GM23338 (cell line): ENCODE measurements around the gene FILIP1. TPM values are rescaled to one million over a fixed set of nuclear protein-coding genes. Genes with fewer than 3 reads are reported as not detected.

ENCODE experiments used
- ATAC-seq: fragments of 200-7000 bp; cut with Tn5 transposase; 3 replicates; pipeline ENCODE4 v1.9.1; 2020
- DNase-seq: peaks from one replicate; pipeline ENCODE4 v3.0.0-alpha.2; 2015; ENCODE audit warnings: low spot score
- H2AFZ ChIP-seq: fragments of 200-600 bp; sonication (generic); 2 replicates; pipeline ENCODE4 v1.8.0; 2016; ENCODE audit warnings: antibody characterized with exemption, mild to moderate bottlenecking, moderate library complexity
- H3F3A ChIP-seq: fragments of 200-600 bp; sonication (generic); replicated peaks from 2 replicates; pipeline ENCODE4 v1.8.0; 2017; ENCODE audit warnings: antibody characterized with exemption, mixed run types, low read depth
- H3K27ac ChIP-seq: fragments of 200-600 bp; sonication (generic); 2 replicates; pipeline ENCODE4 v1.6.1; 2016; ENCODE audit warnings: low read depth
- H3K27me3 ChIP-seq: fragments of 200-600 bp; sonication (generic); 2 replicates; pipeline ENCODE4 v1.8.0; 2016; ENCODE audit warnings: mild to moderate bottlenecking, mixed run types, moderate library complexity; ENCODE audit not compliant: insufficient read depth
- H3K36me3 ChIP-seq: fragments of 200-600 bp; sonication (generic); 2 replicates; pipeline ENCODE4 v1.8.0; 2016; ENCODE audit warnings: mild to moderate bottlenecking; ENCODE audit not compliant: insufficient read depth
- H3K4me1 ChIP-seq: fragments of 200-600 bp; sonication (generic); 2 replicates; pipeline ENCODE4 v1.8.0; 2016; ENCODE audit warnings: mild to moderate bottlenecking, moderate library complexity; ENCODE audit not compliant: insufficient read depth
- H3K4me2 ChIP-seq: fragments of 200-600 bp; sonication (generic); 2 replicates; pipeline ENCODE4 v1.7.1; 2017; ENCODE audit warnings: mixed run types
- H3K4me3 ChIP-seq: fragments of 200-600 bp; sonication (generic); 2 replicates; pipeline ENCODE4 v1.6.1; 2016; ENCODE audit warnings: mixed run types
- H3K79me2 ChIP-seq: fragments of 200-600 bp; sonication (generic); replicated peaks from 2 replicates; pipeline ENCODE4 v1.8.0; 2017; ENCODE audit warnings: mild to moderate bottlenecking; ENCODE audit not compliant: insufficient read depth
- H3K9me2 ChIP-seq: fragments of 200-600 bp; sonication (generic); 2 replicates; pipeline ENCODE4 v1.8.0; 2017; ENCODE audit not compliant: insufficient read depth
- H4K20me1 ChIP-seq: fragments of 200-600 bp; sonication (generic); replicated peaks from 2 replicates; pipeline ENCODE4 v1.8.0; 2017; ENCODE audit warnings: mild to moderate bottlenecking; ENCODE audit not compliant: insufficient read depth
- H3K27ac Mint-ChIP-seq: 2 replicates; pipeline ENCODE4 v1.8.0; 2020; ENCODE audit warnings: inconsistent platforms, mild to moderate bottlenecking, moderate library complexity, mixed read lengths
- H3K27me3 Mint-ChIP-seq: 3 replicates; pipeline ENCODE4 v1.8.0; 2022; ENCODE audit warnings: low read depth, mild to moderate bottlenecking, moderate library complexity, mixed read lengths, inconsistent platforms; ENCODE audit not compliant: insufficient read depth, poor library complexity
- H3K36me3 Mint-ChIP-seq: 3 replicates; pipeline ENCODE4 v1.8.0; 2021; ENCODE audit warnings: low read depth, mild to moderate bottlenecking, inconsistent platforms, moderate library complexity, mixed read lengths
- H3K4me1 Mint-ChIP-seq: 3 replicates; pipeline ENCODE4 v1.8.0; 2020; ENCODE audit warnings: mild to moderate bottlenecking, inconsistent platforms, mixed read lengths
- H3K4me3 Mint-ChIP-seq: 3 replicates; pipeline ENCODE4 v1.8.0; 2021; ENCODE audit warnings: moderate library complexity, mild to moderate bottlenecking, inconsistent platforms, mixed read lengths
- H3K9me3 Mint-ChIP-seq: 3 replicates; pipeline ENCODE4 v1.8.0; 2020; ENCODE audit warnings: moderate library complexity, mild to moderate bottlenecking, inconsistent platforms, mixed read lengths
- CREB1 ChIP-seq: fragments of 250-450 bp; sonication (Bioruptor Pico); IDR thresholded peaks from 2 replicates; pipeline ENCODE4 v1.5.0; 2020; ENCODE audit warnings: low read depth, mild to moderate bottlenecking, moderate library complexity
- EZH2 ChIP-seq: fragments of 200-600 bp; sonication (generic); IDR thresholded peaks from one replicate; pipeline ENCODE4 v1.8.0; 2017; ENCODE audit warnings: antibody characterized with exemption, mild to moderate bottlenecking, low read depth; ENCODE audit not compliant: unreplicated experiment
- EZH2phosphoT487 ChIP-seq: fragments of 200-600 bp; sonication (generic); IDR thresholded peaks from one replicate; pipeline ENCODE4 v1.8.1; 2018; ENCODE audit warnings: antibody characterized with exemption; ENCODE audit not compliant: unreplicated experiment
- JUNB ChIP-seq: IDR thresholded peaks from one replicate; pipeline ENCODE4 v1.6.1; 2016; ENCODE audit warnings: antibody characterized with exemption; ENCODE audit not compliant: unreplicated experiment
- NANOG ChIP-seq: IDR thresholded peaks from 2 replicates; pipeline ENCODE4 v1.6.1; 2016; ENCODE audit warnings: antibody characterized with exemption, borderline replicate concordance
- POLR2AphosphoS5 ChIP-seq: IDR thresholded peaks from 2 replicates; pipeline ENCODE4 v1.6.1; 2016; ENCODE audit warnings: antibody characterized with exemption, low read depth
- STAT1 ChIP-seq: IDR thresholded peaks from one replicate; pipeline ENCODE4 v1.6.1; 2016; ENCODE audit warnings: antibody characterized with exemption; ENCODE audit not compliant: unreplicated experiment
- ZNF114 ChIP-seq: fragments of 250-450 bp; sonication (Bioruptor Pico); IDR thresholded peaks from 2 replicates; pipeline ENCODE4 v1.5.0; 2020; ENCODE audit warnings: mild to moderate bottlenecking, moderate library complexity
- ZNF331 ChIP-seq: fragments of 250-450 bp; sonication (Bioruptor Pico); IDR thresholded peaks from 2 replicates; pipeline ENCODE4 v1.5.0; 2020; ENCODE audit warnings: low read depth, mild to moderate bottlenecking, moderate library complexity
- polyA plus RNA-seq: library from polyadenylated mRNA; unstranded; fragments of >200 nt; fragmentation: Nextera tagmentation; extraction: Ambion mirVana; gene quantifications from 2 replicates; pipeline ENCODE4 v1.2.1, GENCODE V29; 2016
- total RNA-seq: library from RNA; depleted of rRNA; stranded (reverse); fragments of >200 nt; shearing (Covaris generic); gene quantifications from 2 replicates; pipeline ENCODE4 v1.2.3, GENCODE V29; 2014
- TF ChIP-seq, protein P1 (sequence below): IDR thresholded peaks from 2 replicates; pipeline ENCODE4 v1.6.1; 2016; ENCODE audit warnings: antibody characterized with exemption
- TF ChIP-seq, protein P2 (sequence below): IDR thresholded peaks from one replicate; pipeline ENCODE4 v1.6.1; 2018; ENCODE audit warnings: antibody characterized with exemption; ENCODE audit not compliant: unreplicated experiment
- TF ChIP-seq, protein P3 (sequence below), 2 experiments: fragments of 200-600 bp in 1 of 2; sonication (generic) in 1 of 2; conservative IDR thresholded peaks; 2 replicates each; pipeline versions ENCODE4 v1.5.1 to v1.6.1; 2016 to 2017; ENCODE audit warnings: antibody characterized with exemption in 2 of 2, low read depth in 2 of 2, mild to moderate bottlenecking in 2 of 2, moderate library complexity in 1 of 2

FILIP1 gene
- total and polyA plus RNA-seq, 2 experiments from 2014 or later, result 3.7 to 6.4 TPM

DNA sequence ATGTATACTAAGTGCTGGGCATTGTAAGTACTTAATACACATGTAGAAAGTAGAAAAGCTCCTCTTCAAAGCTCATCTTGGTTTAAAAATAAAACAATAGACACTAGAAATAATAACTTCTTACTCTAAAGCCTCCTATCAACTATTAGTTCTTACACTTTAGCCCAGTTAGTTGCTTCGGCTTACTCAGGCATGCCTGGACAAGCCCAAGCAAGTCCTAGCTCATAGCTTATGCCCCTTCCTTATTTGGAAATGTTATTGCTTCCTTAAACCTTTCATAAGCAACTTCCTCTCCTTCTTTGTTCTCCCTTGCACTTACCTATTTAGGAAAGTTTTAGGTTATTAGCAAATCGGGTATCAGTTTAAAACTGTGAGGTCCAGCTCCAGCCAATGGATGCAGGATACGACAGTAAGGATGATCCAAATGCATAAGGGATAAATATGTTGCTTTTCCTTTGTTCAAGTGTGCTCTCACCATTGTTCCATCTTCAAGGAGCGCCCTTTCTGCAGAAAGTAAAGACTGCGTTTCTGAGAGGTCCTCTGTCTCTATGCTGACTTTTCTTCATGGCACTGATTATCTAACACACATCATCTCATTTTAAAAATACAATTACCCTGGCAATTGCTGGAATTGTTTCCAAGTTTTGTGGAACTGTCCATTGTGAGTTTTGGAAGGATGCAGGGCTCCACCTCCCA lies 221.3 kb downstream of the FILIP1 start:
- no peak overlapping the region for H3K4me2 ChIP-seq
- peaks cover 88% of the 10 kb centered on the region for H3K79me2 ChIP-seq
- no peaks in the 10 kb centered on the region for H4K20me1 ChIP-seq
- ATAC-seq (no peak), DNase-seq (no peak)
- Mint-ChIP-seq H3K4me1 (peaks cover 50% of the 10 kb centered on the region), H3K4me3 (no peak overlapping the region), H3K27me3 (no peaks in the 10 kb centered on the region), H3K9me3 (peaks cover 22% of the 10 kb centered on the region), H3K36me3 (peaks cover 60% of the 10 kb centered on the region), H3K27ac (peak overlapping the region; percentile 38)
- H3K27me3 ChIP-seq, result no peaks in the 10 kb centered on the region
- H2AFZ ChIP-seq, result no peak overlapping the region
- peaks cover 50% of the 10 kb centered on the region for H3K4me1 ChIP-seq
- TF ChIP-seq CREB1 (CRISPR knock-in tag) (no peak), STAT1 (no peak)
- H3K27ac ChIP-seq, result peak overlapping the region; percentile 85
- H3K9me2 ChIP-seq, result 0 out of 2 replicates have a peak, but pooled peaks cover 9% of the 10 kb centered on the region
- no peaks in the 10 kb centered on the region for H3K36me3 ChIP-seq
- no peak overlapping the region for H3K4me3 ChIP-seq
- H3F3A ChIP-seq, result no peaks in the 10 kb centered on the region

DNA sequence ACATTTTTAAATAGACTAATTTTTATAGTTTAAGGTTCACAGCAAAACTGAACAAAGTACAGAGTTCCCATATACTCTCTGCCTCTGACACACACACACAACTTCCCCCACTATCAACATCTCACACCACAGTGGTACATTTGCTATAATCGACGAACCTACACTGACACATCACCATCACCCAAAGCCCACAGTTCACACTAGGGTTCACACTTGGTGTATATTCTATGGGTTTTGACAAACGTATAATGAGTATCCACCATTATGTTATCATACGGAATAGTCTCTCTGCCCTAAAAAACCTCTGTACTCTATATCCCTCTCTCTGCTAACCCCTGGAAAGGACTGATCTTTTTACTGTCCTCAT lies 224.6 kb downstream of the FILIP1 start:
- Histone ChIP-seq H3K4me3 (no peak overlapping the region), H3K79me2 (peaks cover 85% of the 10 kb centered on the region), H3K36me3 (no peaks in the 10 kb centered on the region), H3F3A (no peaks in the 10 kb centered on the region), H3K4me1 (peaks cover 35% of the 10 kb centered on the region), H3K27ac (peak overlapping the region; percentile 89), H3K27me3 (no peaks in the 10 kb centered on the region), H2AFZ (no peak overlapping the region), H3K9me2 (0 out of 2 replicates have a peak, but pooled peaks cover 4% of the 10 kb centered on the region), H3K4me2 (peak overlapping the region; percentile 19), H4K20me1 (no peaks in the 10 kb centered on the region)
- ATAC-seq (no peak), DNase-seq (no peak)
- peaks cover 41% of the 10 kb centered on the region for H3K36me3 Mint-ChIP-seq
- H3K27ac Mint-ChIP-seq, result peak overlapping the region; percentile 96
- H3K9me3 Mint-ChIP-seq, result peaks cover 18% of the 10 kb centered on the region
- H3K4me1 Mint-ChIP-seq, result peaks cover 28% of the 10 kb centered on the region
- no peak overlapping the region for H3K4me3 Mint-ChIP-seq
- H3K27me3 Mint-ChIP-seq, result no peaks in the 10 kb centered on the region
- no peak for TF ChIP-seq JUNB
- TF ChIP-seq ZNF114 (CRISPR knock-in tag), result no peak
- TF ChIP-seq, protein P1, sequence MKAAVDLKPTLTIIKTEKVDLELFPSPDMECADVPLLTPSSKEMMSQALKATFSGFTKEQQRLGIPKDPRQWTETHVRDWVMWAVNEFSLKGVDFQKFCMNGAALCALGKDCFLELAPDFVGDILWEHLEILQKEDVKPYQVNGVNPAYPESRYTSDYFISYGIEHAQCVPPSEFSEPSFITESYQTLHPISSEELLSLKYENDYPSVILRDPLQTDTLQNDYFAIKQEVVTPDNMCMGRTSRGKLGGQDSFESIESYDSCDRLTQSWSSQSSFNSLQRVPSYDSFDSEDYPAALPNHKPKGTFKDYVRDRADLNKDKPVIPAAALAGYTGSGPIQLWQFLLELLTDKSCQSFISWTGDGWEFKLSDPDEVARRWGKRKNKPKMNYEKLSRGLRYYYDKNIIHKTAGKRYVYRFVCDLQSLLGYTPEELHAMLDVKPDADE, result no peak
- no peak for TF ChIP-seq EZH2
- no peak for TF ChIP-seq EZH2phosphoT487
- no peak for TF ChIP-seq NANOG
- TF ChIP-seq, protein P2, sequence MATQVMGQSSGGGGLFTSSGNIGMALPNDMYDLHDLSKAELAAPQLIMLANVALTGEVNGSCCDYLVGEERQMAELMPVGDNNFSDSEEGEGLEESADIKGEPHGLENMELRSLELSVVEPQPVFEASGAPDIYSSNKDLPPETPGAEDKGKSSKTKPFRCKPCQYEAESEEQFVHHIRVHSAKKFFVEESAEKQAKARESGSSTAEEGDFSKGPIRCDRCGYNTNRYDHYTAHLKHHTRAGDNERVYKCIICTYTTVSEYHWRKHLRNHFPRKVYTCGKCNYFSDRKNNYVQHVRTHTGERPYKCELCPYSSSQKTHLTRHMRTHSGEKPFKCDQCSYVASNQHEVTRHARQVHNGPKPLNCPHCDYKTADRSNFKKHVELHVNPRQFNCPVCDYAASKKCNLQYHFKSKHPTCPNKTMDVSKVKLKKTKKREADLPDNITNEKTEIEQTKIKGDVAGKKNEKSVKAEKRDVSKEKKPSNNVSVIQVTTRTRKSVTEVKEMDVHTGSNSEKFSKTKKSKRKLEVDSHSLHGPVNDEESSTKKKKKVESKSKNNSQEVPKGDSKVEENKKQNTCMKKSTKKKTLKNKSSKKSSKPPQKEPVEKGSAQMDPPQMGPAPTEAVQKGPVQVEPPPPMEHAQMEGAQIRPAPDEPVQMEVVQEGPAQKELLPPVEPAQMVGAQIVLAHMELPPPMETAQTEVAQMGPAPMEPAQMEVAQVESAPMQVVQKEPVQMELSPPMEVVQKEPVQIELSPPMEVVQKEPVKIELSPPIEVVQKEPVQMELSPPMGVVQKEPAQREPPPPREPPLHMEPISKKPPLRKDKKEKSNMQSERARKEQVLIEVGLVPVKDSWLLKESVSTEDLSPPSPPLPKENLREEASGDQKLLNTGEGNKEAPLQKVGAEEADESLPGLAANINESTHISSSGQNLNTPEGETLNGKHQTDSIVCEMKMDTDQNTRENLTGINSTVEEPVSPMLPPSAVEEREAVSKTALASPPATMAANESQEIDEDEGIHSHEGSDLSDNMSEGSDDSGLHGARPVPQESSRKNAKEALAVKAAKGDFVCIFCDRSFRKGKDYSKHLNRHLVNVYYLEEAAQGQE, result no peak
- TF ChIP-seq, protein P3, sequence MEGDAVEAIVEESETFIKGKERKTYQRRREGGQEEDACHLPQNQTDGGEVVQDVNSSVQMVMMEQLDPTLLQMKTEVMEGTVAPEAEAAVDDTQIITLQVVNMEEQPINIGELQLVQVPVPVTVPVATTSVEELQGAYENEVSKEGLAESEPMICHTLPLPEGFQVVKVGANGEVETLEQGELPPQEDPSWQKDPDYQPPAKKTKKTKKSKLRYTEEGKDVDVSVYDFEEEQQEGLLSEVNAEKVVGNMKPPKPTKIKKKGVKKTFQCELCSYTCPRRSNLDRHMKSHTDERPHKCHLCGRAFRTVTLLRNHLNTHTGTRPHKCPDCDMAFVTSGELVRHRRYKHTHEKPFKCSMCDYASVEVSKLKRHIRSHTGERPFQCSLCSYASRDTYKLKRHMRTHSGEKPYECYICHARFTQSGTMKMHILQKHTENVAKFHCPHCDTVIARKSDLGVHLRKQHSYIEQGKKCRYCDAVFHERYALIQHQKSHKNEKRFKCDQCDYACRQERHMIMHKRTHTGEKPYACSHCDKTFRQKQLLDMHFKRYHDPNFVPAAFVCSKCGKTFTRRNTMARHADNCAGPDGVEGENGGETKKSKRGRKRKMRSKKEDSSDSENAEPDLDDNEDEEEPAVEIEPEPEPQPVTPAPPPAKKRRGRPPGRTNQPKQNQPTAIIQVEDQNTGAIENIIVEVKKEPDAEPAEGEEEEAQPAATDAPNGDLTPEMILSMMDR (conservative IDR thresholded peaks at IDR 0.05; ENCODE audit: low read depth in 2 of 2), result no peak
- no peak for TF ChIP-seq STAT1
- no peak for TF ChIP-seq POLR2AphosphoS5
- no peak for TF ChIP-seq CREB1 (CRISPR knock-in tag)
- TF ChIP-seq ZNF331 (CRISPR knock-in tag), result no peak
